ENCODE measurements around the gene THADA.

Gene THADA

GRCh38 chr2:43219383-43220228 lies 376.2 kb downstream of the THADA start:
- no peak for DNase-seq

GRCh38 chr2:43218702-43219382 lies 377.0 kb downstream of the THADA start:
- DNase-seq = no peak

- DNase-seq = no peak
Measured at GRCh38 chr2:43218155-43218701, 377.6 kb downstream of the THADA start.

GRCh38 chr2:43217228-43218154 lies 378.3 kb downstream of the THADA start:
- no peak for DNase-seq

GRCh38 chr2:43216629-43217028 lies 379.2 kb downstream of the THADA start:
- DNase-seq = no peak

- no peak for DNase-seq
Measured at GRCh38 chr2:43215673-43216255, 380.1 kb downstream of the THADA start.

GRCh38 chr2:43214253-43214652 lies 381.6 kb downstream of the THADA start:
- no peak for DNase-seq

- no peak for DNase-seq
Measured at GRCh38 chr2:43212931-43213330, 382.9 kb downstream of the THADA start.

GRCh38 chr2:43212216-43212835 lies 383.5 kb downstream of the THADA start:
- DNase-seq = no peak

- no peak for DNase-seq
Measured at GRCh38 chr2:43210467-43211303, 385.2 kb downstream of the THADA start.

- DNase-seq = no peak
Measured at GRCh38 chr2:43210125-43210466, 385.7 kb downstream of the THADA start.

- no peak for DNase-seq
Measured at GRCh38 chr2:43209204-43209717, 386.6 kb downstream of the THADA start.

GRCh38 chr2:43207553-43208300 lies 388.1 kb downstream of the THADA start:
- no peak for DNase-seq

GRCh38 chr2:43206602-43207001 lies 389.2 kb downstream of the THADA start:
- DNase-seq = no peak

- no peak for DNase-seq
Measured at GRCh38 chr2:43203373-43203772, 392.5 kb downstream of the THADA start.

GRCh38 chr2:43202289-43202688 lies 393.5 kb downstream of the THADA start:
- no peak for DNase-seq

GRCh38 chr2:43201497-43201896 lies 394.3 kb downstream of the THADA start:
- no peak for DNase-seq

GRCh38 chr2:43201016-43201415 lies 394.8 kb downstream of the THADA start:
- no peak for DNase-seq

GRCh38 chr2:43199492-43200488 lies 396.0 kb downstream of the THADA start:
- DNase-seq = no peak

Data from NCI-H1436 treated with DMSO at 0.1 percent for 48 hours (cell line).